ENCODE measurements around the gene SIKE1.

DNA sequence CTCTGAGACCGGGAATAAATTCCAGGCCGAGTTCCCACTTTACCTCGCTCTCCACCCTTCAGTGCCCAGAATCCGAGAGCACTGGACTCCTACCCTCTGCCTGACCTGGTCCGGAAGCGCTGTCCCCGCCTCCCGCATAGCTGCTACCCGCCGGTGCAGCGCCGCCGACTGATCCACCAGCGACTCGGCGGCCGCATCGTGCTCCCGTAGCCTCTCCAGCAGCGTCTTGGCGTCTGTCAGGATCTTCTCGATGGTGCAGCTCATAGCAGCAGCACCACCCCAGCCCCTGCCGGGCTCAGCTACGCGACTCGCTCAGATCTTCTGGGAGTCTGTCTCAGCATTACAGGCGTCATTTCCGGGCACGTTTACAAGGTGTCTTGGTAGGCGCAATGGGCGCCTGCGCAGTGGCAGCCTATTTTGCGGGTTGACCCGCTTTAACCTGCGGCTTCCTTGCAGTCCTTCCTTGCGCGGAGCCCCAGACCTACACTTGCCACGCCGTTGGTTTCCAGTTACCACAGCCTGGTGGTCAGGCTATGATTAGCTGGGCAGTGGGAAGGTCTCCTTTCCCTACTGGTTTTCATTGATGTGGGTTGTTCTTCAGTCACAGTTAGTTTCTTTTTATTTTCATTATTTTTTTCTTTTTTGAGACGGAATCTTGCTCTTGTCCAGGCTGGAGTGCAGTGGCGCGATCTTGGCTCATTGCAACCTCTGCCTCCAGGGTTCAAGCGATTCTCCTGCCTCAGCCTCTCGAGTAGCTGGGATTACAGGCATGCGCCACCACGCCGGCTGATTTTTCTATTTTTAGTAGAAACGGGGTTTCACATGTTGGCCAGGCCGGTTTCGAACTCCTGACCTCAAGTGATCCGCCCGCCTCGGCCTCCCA lies at the start of gene SIKE1:
- TF ChIP-seq, protein P1, sequence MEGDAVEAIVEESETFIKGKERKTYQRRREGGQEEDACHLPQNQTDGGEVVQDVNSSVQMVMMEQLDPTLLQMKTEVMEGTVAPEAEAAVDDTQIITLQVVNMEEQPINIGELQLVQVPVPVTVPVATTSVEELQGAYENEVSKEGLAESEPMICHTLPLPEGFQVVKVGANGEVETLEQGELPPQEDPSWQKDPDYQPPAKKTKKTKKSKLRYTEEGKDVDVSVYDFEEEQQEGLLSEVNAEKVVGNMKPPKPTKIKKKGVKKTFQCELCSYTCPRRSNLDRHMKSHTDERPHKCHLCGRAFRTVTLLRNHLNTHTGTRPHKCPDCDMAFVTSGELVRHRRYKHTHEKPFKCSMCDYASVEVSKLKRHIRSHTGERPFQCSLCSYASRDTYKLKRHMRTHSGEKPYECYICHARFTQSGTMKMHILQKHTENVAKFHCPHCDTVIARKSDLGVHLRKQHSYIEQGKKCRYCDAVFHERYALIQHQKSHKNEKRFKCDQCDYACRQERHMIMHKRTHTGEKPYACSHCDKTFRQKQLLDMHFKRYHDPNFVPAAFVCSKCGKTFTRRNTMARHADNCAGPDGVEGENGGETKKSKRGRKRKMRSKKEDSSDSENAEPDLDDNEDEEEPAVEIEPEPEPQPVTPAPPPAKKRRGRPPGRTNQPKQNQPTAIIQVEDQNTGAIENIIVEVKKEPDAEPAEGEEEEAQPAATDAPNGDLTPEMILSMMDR (IDR thresholded peaks at IDR 0.05) = peak in 2 of 3 experiments; percentile 6 to 32
- peak; percentile 89 to 93 for TF ChIP-seq POLR2AphosphoS5 (IDR thresholded peaks at IDR 0.05; ENCODE audit: insufficient read depth in 1 of 2, low read depth in 1 of 2)
- peak in 1 of 2 donors; percentile 55 for TF ChIP-seq POLR2A (IDR thresholded peaks at IDR 0.05)
